AG20443 (cell line): ENCODE measurements around the gene CHD5.

Source experiments
- DNase-seq: peaks from one replicate; pipeline ENCODE4 v3.0.0; 2012; ENCODE audit warnings: low spot score, mixed read lengths

The CHD5 gene

DNA sequence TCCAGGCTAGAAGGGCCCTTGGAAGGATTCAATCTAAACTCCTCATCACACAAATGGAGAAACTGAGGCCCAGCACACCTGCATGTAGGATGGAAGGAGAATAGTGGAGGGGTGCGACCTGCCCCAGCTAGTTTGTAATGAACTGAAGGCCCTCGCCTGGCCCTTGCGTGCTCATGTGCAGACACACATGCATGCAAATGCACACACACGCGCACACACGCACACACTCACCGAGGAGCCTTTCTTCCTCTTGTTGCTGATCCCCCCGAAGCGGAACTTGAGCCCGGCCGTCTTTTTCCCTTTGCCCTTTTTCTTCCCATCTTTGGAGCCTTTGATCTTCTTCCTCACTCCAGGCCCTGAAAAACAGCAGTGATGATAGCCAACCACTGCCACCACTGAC is 27.9 kb downstream of the CHD5 start:
- no peak for DNase-seq

DNA sequence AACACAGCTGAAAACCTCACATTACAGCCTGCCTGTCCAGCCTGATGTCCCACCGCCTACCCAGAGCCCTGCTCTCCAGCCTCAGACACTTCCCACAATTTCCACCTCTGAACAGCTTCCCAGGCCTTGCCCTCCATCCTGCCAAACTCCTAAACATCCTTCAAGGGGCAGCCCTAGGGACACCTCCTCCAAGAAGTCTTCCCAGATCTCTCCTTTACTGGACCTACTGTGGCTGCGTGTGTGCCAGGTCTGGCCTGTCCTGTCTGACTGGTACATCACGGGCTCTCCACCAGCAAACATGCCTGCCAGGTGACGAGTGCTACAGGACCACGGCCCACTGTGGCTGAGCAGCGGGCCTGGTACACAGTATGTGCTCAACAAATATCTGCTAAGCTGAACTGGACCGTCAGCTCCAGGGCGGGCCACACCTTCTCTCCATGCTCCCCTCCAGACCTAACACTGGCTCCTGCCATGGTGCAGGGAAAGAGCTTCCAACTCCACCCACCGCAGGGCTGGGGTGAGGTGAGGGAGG is 28.8 kb downstream of the CHD5 start:
- DNase-seq, result no peak

GRCh38 chr1:6150006-6150938 is 29.8 kb downstream of the CHD5 start:
- DNase-seq, result no peak

- DNase-seq, result no peak
These were observed 30.5 kb downstream of the CHD5 start for GRCh38 chr1:6149597-6149996.

DNA sequence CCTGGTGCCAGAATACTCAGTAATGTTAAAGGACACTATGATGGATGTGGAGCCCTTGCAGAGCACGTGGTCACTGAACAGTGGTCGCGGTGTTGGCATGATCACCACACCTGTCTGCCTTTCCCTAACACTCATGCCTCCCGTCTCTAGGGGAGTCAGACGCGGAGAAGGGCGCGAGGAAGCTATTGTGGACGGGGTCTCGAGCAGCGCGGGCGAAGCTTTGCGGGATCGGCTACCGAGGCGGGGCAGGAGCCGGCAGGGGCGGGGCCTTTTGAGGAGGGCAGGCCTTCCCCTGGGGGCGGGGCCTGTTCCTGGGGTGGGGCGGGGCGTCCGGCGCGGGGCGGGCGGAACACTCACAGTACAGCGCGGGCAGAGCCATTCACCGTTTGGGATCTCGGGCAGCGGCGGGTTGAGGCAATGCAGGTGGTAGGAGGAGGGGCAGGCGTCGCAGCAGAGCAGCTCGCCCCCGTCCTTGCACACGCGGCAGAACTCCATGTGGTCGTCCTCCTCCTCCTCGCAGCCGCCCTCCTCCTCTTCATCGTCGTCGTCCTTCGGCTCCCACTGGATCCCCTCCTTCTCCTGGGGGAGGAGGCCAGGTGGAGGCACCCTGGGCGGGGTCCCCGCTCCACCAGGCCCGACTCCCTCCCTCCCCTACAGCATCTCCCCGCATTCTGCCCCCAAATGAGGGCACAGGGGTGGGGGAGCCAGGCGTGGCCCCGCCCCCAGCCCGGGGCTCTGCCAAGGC is 31.5 kb downstream of the CHD5 start:
- DNase-seq, result peak; percentile 85

DNA sequence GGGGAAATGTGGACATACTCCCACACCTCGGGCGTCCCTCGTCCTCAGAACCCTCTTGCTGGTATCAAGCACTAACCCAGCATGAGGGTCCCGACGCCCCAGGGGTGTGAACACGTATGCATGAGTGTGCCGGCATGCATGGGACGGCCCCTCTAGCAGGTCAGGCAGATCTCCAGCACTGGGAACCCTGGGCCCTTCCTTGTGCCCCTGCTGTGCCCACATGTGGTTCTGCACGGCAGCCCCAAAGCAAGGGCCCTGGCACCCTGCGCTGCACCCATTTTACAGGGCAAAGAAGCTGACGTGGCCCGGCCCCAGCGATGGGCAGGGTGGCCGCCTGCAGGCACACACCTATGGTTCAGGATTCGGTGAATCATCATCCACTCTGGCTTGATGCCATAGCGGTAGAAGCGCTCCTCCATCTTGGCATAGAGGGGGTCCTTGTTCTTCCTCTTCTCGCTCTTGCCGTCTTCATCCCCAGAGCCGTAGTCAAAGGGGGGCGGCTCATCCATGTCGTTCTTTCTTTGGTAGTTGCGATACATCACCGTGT is 34.2 kb downstream of the CHD5 start:
- no peak for DNase-seq

- no peak for DNase-seq
These were observed 34.7 kb downstream of the CHD5 start for GRCh38 chr1:6145396-6145750.

- DNase-seq, result no peak
These were observed 35.3 kb downstream of the CHD5 start for GRCh38 chr1:6144647-6145395.

DNA sequence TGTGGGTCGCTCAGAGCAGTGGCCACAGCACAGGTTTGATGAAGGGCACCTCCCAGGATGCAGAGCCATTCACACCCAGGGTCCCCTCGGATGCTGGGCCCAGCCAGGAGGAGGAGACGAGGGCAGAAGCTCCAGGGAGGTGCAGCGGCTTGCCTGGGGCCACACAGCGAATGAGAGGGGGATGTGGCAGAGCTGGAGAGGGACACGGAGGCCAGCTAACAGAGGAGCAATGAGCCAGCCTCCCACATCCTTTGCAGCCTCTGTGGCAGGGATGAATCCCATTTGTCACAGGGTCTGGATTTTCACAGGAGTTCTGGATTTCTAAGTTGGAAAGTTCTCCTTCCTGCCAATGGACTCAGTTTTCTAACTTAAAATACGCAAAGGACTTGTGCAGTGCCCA is 35.9 kb downstream of the CHD5 start:
- DNase-seq, result no peak

GRCh38 chr1:6143395-6143794 is 36.7 kb downstream of the CHD5 start:
- no peak for DNase-seq

DNA sequence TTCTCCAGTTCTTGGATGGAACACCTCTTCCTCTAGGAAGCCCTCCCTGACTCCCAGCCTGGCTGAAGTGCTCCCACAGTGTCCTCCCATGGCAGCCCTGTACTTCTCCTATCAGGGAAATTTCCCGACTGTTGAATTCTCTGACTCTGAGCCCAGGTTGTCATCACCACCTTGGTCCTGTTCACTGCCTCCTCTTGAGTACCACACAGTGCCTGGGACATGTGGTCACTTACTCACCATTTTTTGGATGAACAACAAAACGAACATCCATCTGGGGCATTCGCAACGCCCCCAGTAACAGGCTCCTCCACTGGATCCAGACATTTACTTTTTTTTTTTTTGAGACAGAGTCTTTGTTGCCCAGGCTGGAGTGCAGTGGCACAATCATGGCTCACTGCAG is 37.4 kb downstream of the CHD5 start:
- no peak for DNase-seq

- DNase-seq, result no peak
These were observed 38.0 kb downstream of the CHD5 start for GRCh38 chr1:6142036-6142621.

- no peak for DNase-seq
These were observed 38.5 kb downstream of the CHD5 start for GRCh38 chr1:6141592-6141991.

DNA sequence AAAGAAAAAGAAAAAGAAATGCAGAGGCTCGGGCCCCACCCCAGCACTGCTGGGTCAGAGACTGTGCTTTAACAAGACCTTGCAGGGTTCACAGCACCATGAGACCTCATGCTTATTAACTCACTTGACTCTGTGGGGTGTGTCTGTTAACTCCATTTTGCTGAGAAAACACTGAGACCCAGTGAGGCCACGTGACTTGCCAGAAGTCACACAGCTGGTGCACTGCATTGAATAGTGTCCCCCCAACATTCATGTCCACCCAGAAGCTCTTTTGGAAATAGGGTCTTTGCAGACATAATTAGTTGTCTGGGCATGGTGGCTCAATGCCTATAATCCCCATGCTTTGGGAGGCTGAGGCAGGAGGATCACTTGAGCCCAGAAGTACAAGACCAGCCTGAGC is 39.7 kb downstream of the CHD5 start:
- no peak for DNase-seq

- no peak for DNase-seq
These were observed 42.4 kb downstream of the CHD5 start for GRCh38 chr1:6137758-6138157.

DNA sequence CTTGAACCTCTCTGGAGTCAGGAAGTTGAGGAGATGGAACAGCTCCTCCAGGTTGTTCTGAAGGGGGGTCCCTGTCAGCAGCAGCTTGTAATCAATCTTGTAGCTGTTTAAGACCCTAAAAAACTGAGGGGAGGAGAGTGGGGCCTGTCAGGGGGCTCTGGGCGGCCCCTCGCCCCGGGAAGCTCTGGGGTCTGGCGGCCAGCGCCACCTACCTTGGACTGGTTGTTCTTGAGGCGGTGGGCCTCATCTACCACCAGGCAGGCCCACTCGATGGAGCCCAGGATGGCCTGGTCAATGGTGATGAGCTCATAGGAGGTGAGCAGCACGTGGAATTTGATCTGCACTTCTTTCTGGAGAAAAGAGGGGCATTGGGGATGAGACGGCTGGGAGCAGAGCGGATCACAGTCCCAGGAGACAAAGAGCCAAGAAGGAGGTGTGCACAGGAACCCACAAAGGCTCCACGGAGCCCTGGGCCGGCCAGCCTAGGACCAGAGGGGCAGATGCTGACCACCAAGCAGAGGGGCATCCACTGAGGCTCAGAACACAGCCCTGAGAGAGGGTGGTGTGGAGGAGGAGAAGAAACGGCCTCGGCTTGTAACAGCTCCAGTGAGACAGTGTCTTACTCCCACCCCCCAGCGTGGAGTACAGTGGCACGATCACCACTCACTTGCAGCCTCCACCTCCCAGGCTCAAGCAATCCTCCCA is 43.5 kb downstream of the CHD5 start:
- DNase-seq, result no peak

DNA sequence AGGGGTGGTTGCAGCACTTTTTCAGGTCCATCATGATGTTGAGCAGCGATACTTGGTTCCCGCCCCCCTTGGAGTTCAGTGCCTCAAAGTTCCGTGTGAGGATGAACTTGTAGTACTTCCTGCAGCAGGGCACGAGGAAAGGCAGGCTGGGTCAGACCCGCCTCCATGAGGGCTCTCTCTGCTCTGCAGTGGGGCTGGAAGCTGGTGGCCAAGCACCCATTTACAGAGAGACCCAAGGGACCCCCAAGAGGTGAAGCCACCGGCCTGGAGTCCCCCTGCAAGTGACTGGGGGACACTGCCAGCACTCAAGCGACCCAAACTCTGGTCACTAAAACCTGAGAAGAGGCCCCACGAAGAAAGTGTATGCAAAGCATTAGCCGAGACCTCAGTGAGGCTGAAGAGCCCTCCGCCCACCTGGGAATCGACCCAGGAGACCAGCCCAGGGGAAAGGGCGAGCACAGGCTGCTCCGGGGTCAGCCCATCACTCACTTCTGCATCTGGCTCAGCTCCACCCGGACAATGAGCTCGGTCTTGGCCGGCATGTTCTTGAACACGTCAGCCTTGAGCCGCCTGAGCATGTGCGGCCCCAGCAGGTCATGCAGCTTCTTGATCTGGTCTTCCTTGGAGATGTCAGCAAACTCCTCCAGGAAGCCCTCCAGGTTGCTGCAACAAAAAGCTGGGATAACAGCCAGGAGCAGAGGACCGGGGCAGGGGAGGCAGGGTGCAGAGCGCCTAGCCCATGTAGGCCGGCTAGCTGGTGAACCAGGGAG is 45.2 kb downstream of the CHD5 start:
- no peak for DNase-seq

DNA sequence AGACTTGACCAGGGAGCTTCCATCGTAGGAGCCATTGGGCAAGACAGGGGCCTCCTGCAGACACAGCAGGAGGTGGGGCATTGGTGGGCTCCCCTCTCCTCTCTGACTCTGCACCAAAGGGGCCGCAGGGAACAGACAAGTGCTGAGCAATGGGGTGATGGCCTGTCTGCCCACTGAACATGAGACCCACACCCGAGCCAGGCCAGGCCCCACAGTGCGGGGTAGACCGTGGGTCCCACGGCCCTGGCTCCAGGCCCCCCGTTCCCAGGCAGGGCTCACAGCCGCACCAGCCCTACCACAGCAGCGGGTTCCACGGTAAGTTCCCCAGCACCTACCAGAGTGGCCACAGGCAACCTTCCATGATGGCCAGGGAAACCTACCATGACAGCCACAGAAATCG is 45.9 kb downstream of the CHD5 start:
- DNase-seq, result no peak

DNA sequence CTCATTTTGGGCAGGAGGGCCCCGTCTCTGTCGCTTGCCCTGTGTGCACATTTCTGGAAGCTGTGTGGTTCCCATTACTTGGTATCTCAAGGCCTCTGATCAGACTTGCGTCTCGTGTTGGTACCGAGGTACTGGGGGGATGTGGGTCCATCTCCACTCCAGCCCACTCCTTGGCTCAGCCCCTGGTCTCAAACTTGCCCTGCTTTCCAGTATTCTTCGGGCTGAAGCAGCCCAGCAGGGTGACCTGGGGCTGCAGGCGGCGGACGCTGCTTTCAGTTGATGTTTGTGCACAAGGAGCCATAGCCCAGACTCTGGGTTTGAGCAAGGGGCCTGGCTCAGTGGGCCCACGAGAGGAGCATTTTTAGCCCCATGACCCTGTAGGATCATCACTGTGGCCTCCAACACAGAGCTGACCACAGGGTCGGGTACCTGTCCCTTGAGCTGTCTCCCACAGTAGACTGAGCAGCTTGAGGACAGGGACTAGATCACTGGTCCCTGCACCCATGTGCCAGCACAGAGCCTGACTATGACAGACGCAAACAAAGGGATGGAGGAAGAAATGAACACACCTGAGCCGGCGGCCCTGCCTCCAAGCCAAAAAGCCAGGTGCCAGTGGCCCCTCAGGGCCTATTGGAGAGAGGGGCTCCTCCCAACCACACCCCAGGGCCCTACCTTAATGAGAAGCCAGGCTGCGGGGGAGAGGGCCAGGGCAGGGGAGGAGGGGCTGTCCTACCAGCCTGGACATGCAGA is 46.8 kb downstream of the CHD5 start:
- no peak for DNase-seq

DNA sequence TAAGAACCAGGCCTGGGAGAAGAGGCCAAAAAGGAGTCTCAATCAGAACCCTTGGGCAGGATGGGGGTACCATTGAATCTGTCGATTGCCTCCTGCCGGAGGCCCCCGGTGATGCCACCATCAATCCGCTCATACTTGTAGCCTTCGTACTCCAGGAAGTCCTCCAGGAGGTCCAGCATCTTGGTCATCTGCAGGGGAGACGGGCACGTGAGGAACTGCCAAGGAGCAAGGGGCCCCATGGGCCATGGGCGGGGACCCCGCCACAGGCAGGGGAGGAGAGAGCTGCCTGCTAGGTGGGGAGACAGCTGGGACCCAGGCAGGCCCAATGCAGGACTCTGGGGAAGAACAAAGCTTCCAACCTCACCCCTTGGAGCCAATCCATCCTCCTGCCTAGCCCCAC is 48.6 kb downstream of the CHD5 start:
- DNase-seq, result no peak
